Tibial nerve (tissue), 4 donors: ENCODE results near the gene IDI1. TPM values are rescaled to one million over a fixed set of nuclear protein-coding genes. Genes with fewer than 3 reads are reported as not detected.

Experiments
- DNase-seq, 2 donors: peaks; one replicate each; pipeline ENCODE4 v3.0.0-alpha.2; 2019; ENCODE audit warnings: low spot score in 2 of 2
- H3K27ac ChIP-seq, 4 donors: fragments of 200-600 bp; sonication (generic) in 3 of 4; one replicate each; pipeline ENCODE4 v1.5.1; 2017 to 2019; ENCODE audit warnings: mild to moderate bottlenecking in 1 of 4
- H3K27me3 ChIP-seq, 2 donors: fragments of 200-600 bp; sonication (generic) in 1 of 2; one replicate each; pipeline versions ENCODE4 v1.5.1 to v1.6.0; 2017 to 2019
- H3K36me3 ChIP-seq, 3 donors: fragments of 200-600 bp; sonication (generic); one replicate each; pipeline ENCODE4 v1.5.1; 2018 to 2019
- H3K4me1 ChIP-seq, 4 donors: fragments of 200-600 bp; sonication (generic) in 3 of 4; one replicate each; pipeline ENCODE4 v1.5.1; 2017 to 2019
- H3K4me3 ChIP-seq, 4 donors: fragments of 200-600 bp; sonication (generic) in 3 of 4; one replicate each; pipeline ENCODE4 v1.5.1; 2017 to 2019; ENCODE audit warnings: mild to moderate bottlenecking in 1 of 4, moderate library complexity in 1 of 4
- H3K9me3 ChIP-seq, 4 donors: fragments of 200-600 bp; sonication (generic) in 3 of 4; one replicate each; pipeline ENCODE4 v1.5.1; 2017 to 2019
- EP300 ChIP-seq, 2 donors: sonication (generic); formaldehyde crosslinking; IDR thresholded peaks; one replicate each; pipeline ENCODE4 v1.6.1; 2017; ENCODE audit warnings: antibody characterized with exemption in 2 of 2, mild to moderate bottlenecking in 1 of 2
- POLR2A ChIP-seq, 2 donors: fragments of 450-650 bp; IDR thresholded peaks; one replicate each; pipeline ENCODE4 v1.6.1; 2017; ENCODE audit warnings: antibody characterized with exemption in 2 of 2, mild to moderate bottlenecking in 2 of 2, moderate library complexity in 2 of 2
- WGBS, 2 donors: methylation state at CpG; one replicate each; pipeline ENCODE4 v1.1.5; 2018; 5-methylcytosine and 5-hydroxymethylcytosine counted together
- total RNA-seq, 4 donors: library from RNA; depleted of rRNA; stranded (reverse); fragments of >200 nt; gene quantifications; one replicate each; pipeline ENCODE4 v1.1.0, GENCODE V29; 2016
- TF ChIP-seq, protein P1 (sequence below), 5 experiments: fragments of 200-600 bp in 3 of 5; fragments of 450-650 bp in 2 of 5; sonication (generic) in 3 of 5; IDR thresholded peaks; one replicate each; pipeline ENCODE4 v1.5.1; 2016 to 2019; ENCODE audit warnings: antibody characterized with exemption in 5 of 5, mild to moderate bottlenecking in 3 of 5, moderate library complexity in 2 of 5

The IDI1 gene
- total RNA-seq, 4 donors from 2014 or later = 25.5 to 41.0 (median 33.4) TPM

DNA sequence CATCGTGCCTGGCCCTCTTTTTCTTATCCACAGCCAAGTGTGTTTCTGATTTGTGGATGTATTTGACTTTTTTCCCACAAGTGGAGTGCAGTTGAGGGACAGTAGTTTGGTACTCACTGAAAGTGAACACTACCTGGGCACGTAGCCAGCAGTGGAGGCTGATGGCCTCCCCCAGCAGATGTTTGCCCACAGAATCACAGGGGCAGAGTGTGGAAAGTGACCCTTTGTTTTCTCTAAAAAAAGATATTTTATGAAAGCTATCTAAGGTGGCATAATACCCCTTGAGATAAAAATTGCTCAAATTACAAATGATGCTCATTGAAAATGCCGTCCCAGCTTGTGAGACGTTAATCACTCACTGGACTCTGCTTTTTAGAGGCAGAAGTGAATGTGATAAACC, 36.3 kb upstream of the IDI1 start:
- Histone ChIP-seq H3K4me1 (no peaks in the 10 kb centered on the region), H3K27ac (no peak overlapping the region), H3K4me3 (no peak overlapping the region), H3K36me3 (peaks cover 5 to 97% (median 17%) of the 10 kb centered on the region in 3 donors), H3K9me3 (no peaks in the 10 kb centered on the region), H3K27me3 (no peaks in the 10 kb centered on the region)
- 92 to 95% methylated on average over 4 of the region's 4 CpGs for WGBS, 2 donors
- TF ChIP-seq POLR2A (IDR thresholded peaks at IDR 0.05) = no peak
- TF ChIP-seq EP300 (IDR thresholded peaks at IDR 0.05) = no peak
- TF ChIP-seq, protein P1, sequence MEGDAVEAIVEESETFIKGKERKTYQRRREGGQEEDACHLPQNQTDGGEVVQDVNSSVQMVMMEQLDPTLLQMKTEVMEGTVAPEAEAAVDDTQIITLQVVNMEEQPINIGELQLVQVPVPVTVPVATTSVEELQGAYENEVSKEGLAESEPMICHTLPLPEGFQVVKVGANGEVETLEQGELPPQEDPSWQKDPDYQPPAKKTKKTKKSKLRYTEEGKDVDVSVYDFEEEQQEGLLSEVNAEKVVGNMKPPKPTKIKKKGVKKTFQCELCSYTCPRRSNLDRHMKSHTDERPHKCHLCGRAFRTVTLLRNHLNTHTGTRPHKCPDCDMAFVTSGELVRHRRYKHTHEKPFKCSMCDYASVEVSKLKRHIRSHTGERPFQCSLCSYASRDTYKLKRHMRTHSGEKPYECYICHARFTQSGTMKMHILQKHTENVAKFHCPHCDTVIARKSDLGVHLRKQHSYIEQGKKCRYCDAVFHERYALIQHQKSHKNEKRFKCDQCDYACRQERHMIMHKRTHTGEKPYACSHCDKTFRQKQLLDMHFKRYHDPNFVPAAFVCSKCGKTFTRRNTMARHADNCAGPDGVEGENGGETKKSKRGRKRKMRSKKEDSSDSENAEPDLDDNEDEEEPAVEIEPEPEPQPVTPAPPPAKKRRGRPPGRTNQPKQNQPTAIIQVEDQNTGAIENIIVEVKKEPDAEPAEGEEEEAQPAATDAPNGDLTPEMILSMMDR (IDR thresholded peaks at IDR 0.05) = no peak
- DNase-seq = no peak

DNA sequence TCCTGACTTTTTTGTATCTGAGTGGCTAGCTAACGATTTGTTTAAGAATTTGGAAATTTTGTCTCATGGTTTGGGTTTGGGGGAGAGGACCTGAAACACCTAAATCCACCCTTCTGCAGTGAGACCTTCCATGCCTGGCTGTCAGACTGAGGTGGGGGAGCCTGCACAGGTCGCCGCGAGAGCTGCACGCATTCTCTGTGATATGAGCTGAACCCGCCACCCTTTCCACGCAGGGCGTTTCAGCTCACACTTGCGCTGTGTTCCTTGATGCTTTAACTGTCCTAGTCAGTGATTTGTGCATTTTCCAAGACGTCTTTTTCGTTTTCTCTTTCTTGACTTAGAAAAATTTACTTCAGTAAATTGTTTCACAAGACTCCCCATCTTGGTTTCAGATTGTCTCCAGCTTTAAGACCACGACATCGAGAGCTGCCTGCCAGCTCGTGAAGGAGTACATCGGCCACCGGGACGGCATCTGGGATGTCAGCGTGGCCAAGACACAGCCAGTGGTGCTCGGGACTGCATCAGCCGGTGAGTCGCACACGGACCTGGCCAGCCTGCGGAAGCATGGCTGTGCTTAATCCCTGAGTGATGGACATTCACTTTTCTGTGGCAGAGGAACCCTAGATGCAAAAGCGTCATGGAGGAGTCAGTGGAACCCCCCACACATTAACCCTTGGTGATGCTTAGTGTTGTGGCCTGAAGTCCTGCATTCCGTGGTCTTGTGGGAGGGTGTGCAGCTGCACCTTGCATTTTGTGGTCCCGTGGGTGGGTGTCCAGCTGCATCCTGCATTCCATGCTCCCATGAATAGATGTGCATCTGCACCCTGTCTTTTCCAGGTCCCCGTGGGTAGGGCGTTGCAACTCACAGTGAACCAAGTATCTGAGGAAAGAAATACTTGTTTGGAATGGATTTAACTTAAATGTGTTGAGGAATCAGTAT, 35.4 kb upstream of the IDI1 start:
- no peak overlapping the region for H3K27ac ChIP-seq
- no peak for DNase-seq
- H3K36me3 ChIP-seq = peaks cover 5 to 97% (median 26%) of the 10 kb centered on the region in 3 donors
- no peak overlapping the region for H3K4me3 ChIP-seq
- no peak for TF ChIP-seq POLR2A (IDR thresholded peaks at IDR 0.05)
- TF ChIP-seq, protein P1 (IDR thresholded peaks at IDR 0.05) = no peak
- TF ChIP-seq EP300 (IDR thresholded peaks at IDR 0.05) = no peak
- H3K9me3 ChIP-seq = no peaks in the 10 kb centered on the region
- WGBS, 2 donors = 92 to 93% methylated on average over 28 of the region's 28 CpGs
- no peaks in the 10 kb centered on the region for H3K27me3 ChIP-seq
- H3K4me1 ChIP-seq = no peaks in the 10 kb centered on the region

DNA sequence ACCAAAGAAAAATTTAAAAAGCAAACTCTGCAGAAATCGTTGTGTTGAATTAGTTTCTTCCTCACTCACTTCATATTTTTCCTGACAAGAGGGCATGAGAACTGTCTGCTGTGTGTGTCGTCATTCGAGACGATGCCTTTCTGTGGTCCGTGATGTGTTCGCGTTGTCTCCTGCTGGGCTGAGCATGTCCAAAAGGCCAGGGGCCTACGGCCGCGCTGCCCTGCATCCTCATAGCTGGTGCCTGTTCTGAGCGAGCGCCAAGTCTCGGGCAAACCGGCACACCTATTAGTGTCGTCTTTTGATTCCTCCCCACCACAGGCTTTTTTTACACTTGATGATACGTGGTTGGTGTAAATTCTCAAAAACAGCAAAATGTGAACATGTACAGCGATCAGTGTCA, 34.7 kb upstream of the IDI1 start:
- Histone ChIP-seq H3K27ac (no peak overlapping the region), H3K36me3 (peaks cover 2 to 96% (median 26%) of the 10 kb centered on the region in 3 donors), H3K9me3 (no peaks in the 10 kb centered on the region), H3K4me1 (no peaks in the 10 kb centered on the region), H3K27me3 (no peaks in the 10 kb centered on the region), H3K4me3 (no peak overlapping the region)
- TF ChIP-seq, protein P1 (IDR thresholded peaks at IDR 0.05) = no peak
- no peak for TF ChIP-seq EP300 (IDR thresholded peaks at IDR 0.05)
- no peak for TF ChIP-seq POLR2A (IDR thresholded peaks at IDR 0.05)
- DNase-seq = no peak
- WGBS, 2 donors = 90 to 97% methylated on average over 17 of the region's 17 CpGs

DNA sequence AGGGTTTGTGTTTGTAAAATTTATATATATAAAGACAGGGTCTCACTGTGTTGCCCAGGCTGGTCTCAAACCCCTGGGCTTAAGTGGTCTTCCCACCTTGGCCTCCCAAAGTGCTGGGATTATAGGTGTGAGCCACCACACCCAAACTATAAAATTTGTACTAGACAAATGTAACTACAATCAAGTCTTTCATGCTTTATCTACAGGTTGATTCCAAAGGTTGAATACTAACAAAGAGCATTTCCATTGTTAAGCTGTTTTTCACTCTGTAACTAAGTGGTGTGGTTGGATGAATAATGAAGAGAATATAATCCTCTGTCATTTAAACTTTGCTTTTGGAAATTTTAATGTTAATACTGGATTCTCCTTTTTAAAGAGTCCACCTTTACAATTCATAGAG, 29.7 kb upstream of the IDI1 start:
- no peaks in the 10 kb centered on the region for H3K4me1 ChIP-seq

More for the DNA sequence above, 29.7 kb upstream of the IDI1 start:
- Histone ChIP-seq H3K27me3 (no peaks in the 10 kb centered on the region), H3K9me3 (no peaks in the 10 kb centered on the region), H3K27ac (no peak overlapping the region), H3K36me3 (peaks cover 2 to 77% (median 16%) of the 10 kb centered on the region in 3 donors), H3K4me3 (no peak overlapping the region)
- DNase-seq = no peak
- TF ChIP-seq POLR2A (IDR thresholded peaks at IDR 0.05) (no peak), EP300 (IDR thresholded peaks at IDR 0.05) (no peak)
- TF ChIP-seq, protein P1 (IDR thresholded peaks at IDR 0.05) = no peak
